ENCODE measurements around the gene STXBP1. TPM values are rescaled to one million over a fixed set of nuclear protein-coding genes. Genes with fewer than 3 reads are reported as not detected.

The STXBP1 gene
- total and polyA plus RNA-seq, 2 of the 8 experiments (the other 6 are each of a cell fraction or from before 2014, with no cell fraction given): 11.5 to 60.9 TPM

- Histone ChIP-seq H3K9ac (replicated peaks in 1 of 4; ENCODE audit: extremely low read depth in 1 of 4, low read depth in 3 of 4, low read length in 3 of 4) (peak overlapping the region in 1 of 4 experiments; percentile 13; a peak in 2 of 7 replicates), H3K18ac (ENCODE audit: extremely low read depth, low read length) (peak overlapping the region; percentile 91), H2BK12ac (ENCODE audit: low read depth, low read length) (no peak overlapping the region), H3K27me3 (replicated peaks in 1 of 4; ENCODE audit: control insufficient read depth in 3 of 4, extremely low read depth in 1 of 4, insufficient read depth in 3 of 4, low read length in 3 of 4) (peaks cover 0 to 13% (median 6%) of the 10 kb centered on the region in 4 experiments; a peak in 4 of 7 replicates), H3K14ac (ENCODE audit: insufficient read length) (no peak overlapping the region), H2AK5ac (ENCODE audit: low read depth, low read length) (no peak overlapping the region), H2BK120ac (replicated peaks; ENCODE audit: low read depth, low read length) (peak overlapping the region; percentile 75), H4K20me1 (replicated peaks in 1 of 2; ENCODE audit: control insufficient read depth in 1 of 2, insufficient read depth in 2 of 2, low read length in 2 of 2) (no peaks in the 10 kb centered on the region), H3K23me2 (ENCODE audit: low read depth, low read length) (peaks cover 14% of the 10 kb centered on the region), H3K4ac (replicated peaks; ENCODE audit: insufficient read length, low read depth, low read length) (peak overlapping the region; percentile 19), H4K5ac (ENCODE audit: insufficient read length, low read depth, low read length) (peak overlapping the region; percentile 12), H2BK5ac (ENCODE audit: low read depth, low read length) (0 out of 2 replicates have a peak overlapping the region, but pooled peaks have one; percentile 29), H3K23ac (ENCODE audit: insufficient read length) (no peak overlapping the region), H3K4me2 (ENCODE audit: insufficient read depth in 1 of 2, low read depth in 2 of 2, low read length in 2 of 2) (peak overlapping the region; percentile 69 to 87), H2BK20ac (ENCODE audit: low read length) (0 out of 2 replicates have a peak overlapping the region, but pooled peaks have one; percentile 80), H2BK15ac (ENCODE audit: low read length) (0 out of 2 replicates have a peak overlapping the region, but pooled peaks have one; percentile 95), H3K79me2 (ENCODE audit: control insufficient read depth in 1 of 2, insufficient read depth in 2 of 2, low read length in 2 of 2) (no peaks in the 10 kb centered on the region), H3K36me3 (ENCODE audit: control insufficient read depth in 2 of 4, insufficient read depth in 4 of 4, low read length in 3 of 4) (no peaks in the 10 kb centered on the region), H2AFZ (ENCODE audit: low read length) (peak overlapping the region; percentile 89), H3K4me1 (replicated peaks in 1 of 4; ENCODE audit: control insufficient read depth in 3 of 4, insufficient read depth in 4 of 4, low read length in 3 of 4) (peaks cover 0 to 18% (median 8%) of the 10 kb centered on the region in 4 experiments; a peak in 5 of 7 replicates), H4K91ac (replicated peaks; ENCODE audit: insufficient read length, low read length) (peak overlapping the region; percentile 80), H4K8ac (ENCODE audit: extremely low read depth, insufficient read depth, low read length) (peak overlapping the region; percentile 62; the same call in 1 of the 2 replicates), H3K9me3 (ENCODE audit: insufficient read depth in 2 of 2, low read depth in 1 of 2, low read length in 1 of 2) (no peaks in the 10 kb centered on the region), H3K4me3 (ENCODE audit: extremely low read depth in 1 of 4, insufficient read depth in 2 of 4, low read depth in 3 of 4, low read length in 4 of 4) (peak overlapping the region; percentile 37 to 65 (median 56)), H3K27ac (ENCODE audit: low read depth, low read length) (0 out of 2 replicates have a peak overlapping the region, but pooled peaks have one; percentile 23), H3K79me1 (ENCODE audit: low read depth, low read length) (no peaks in the 10 kb centered on the region), H3K56ac (replicated peaks; ENCODE audit: insufficient read length, low read depth, low read length) (peak overlapping the region; percentile 60)
- CTCF ChIA-PET (ENCODE audit: partially characterized antibody): interaction anchor here (1.1 to 8.2 kb wide), 10 partner anchors 14 to 126 kb away, joined by 3 to 61 read pairs (median 6); partner anchors contain the start of gene TOR2A
- POLR2A ChIA-PET (ENCODE audit: partially characterized antibody): interaction anchor here (0.6 to 3.4 kb wide), 7 partner anchors 9 to 240 kb away, joined by 3 to 18 read pairs (median 5); partner anchors contain the start of genes CDK9, LRSAM1 and RPL12
- 3% methylated on average over 50 of the region's 55 CpGs; no CpG with 5 or more reads in 1 of the 2 experiments for WGBS, 2 experiments (ENCODE audit: extremely low coverage in 1 of 2, insufficient coverage in 1 of 2, insufficient read length in 1 of 2, insufficient replicate concordance in 2 of 2, low coverage in 1 of 2, low lambda C conversion rate in 2 of 2, missing lambda C conversion rate in 1 of 2)
- peak; percentile 81 to 90 for DNase-seq (ENCODE audit: low read depth in 1 of 2, low spot score in 2 of 2)
- FAIRE-seq: no peak
- 0 out of 2 replicates have a peak, but pooled peaks have one; percentile 42 for TF ChIP-seq TCF12 (IDR thresholded peaks at IDR 0.05; ENCODE audit: low read depth, low read length)
Observed at GRCh38 chr9:127608104-127608966, 3.7 kb upstream of the STXBP1 start.
